Daoy (cell line): ENCODE measurements around the gene KISS1R. TPM values are rescaled to one million over a fixed set of nuclear protein-coding genes. Genes with fewer than 3 reads are reported as not detected.

Source experiments
- DNase-seq: peaks from one replicate; pipeline ENCODE4 v3.0.0-alpha.2; 2015; ENCODE audit warnings: low read depth
- total RNA-seq: library from RNA; depleted of rRNA; stranded (reverse); fragments of >200 nt; shearing (Covaris generic); gene quantifications from 2 replicates; pipeline ENCODE4 v1.2.3, GENCODE V29; 2014

KISS1R gene
- total RNA-seq, 1 experiment from 2014 or later: not detected

- DNase-seq: no peak
Measured at GRCh38 chr19:899336-900042, 17.6 kb upstream of the KISS1R start.

GRCh38 chr19:900043-900301 lies 17.2 kb upstream of the KISS1R start:
- no peak for DNase-seq

- DNase-seq: no peak
Measured at GRCh38 chr19:900302-901111, 16.6 kb upstream of the KISS1R start.

GRCh38 chr19:901216-902092 lies 15.7 kb upstream of the KISS1R start:
- no peak for DNase-seq

- DNase-seq: no peak
Measured at GRCh38 chr19:902093-902370, 15.1 kb upstream of the KISS1R start.

GRCh38 chr19:902446-903226 lies 14.5 kb upstream of the KISS1R start:
- DNase-seq: no peak

GRCh38 chr19:903266-903797 lies 13.8 kb upstream of the KISS1R start:
- no peak for DNase-seq

GRCh38 chr19:904545-904944 lies 12.6 kb upstream of the KISS1R start:
- no peak for DNase-seq

GRCh38 chr19:906480-906879 lies 10.7 kb upstream of the KISS1R start:
- no peak for DNase-seq

GRCh38 chr19:907183-907853 lies 9.8 kb upstream of the KISS1R start:
- DNase-seq: no peak

GRCh38 chr19:911197-912033 lies 5.7 kb upstream of the KISS1R start:
- no peak for DNase-seq

GRCh38 chr19:912181-913079 lies 4.7 kb upstream of the KISS1R start:
- no peak for DNase-seq

GRCh38 chr19:913080-913748 lies 3.9 kb upstream of the KISS1R start, which contains the start of gene R3HDM4:
R3HDM4 (minus strand) TSS chr19:913219; CDS start chr19:913157, 62 bp downstream.
- DNase-seq: peak; percentile 80

GRCh38 chr19:916645-917322 lies 349 bp upstream of the KISS1R start:
- no peak for DNase-seq

GRCh38 chr19:918152-918437 lies 962 bp downstream of the KISS1R start:
- DNase-seq: no peak

GRCh38 chr19:918481-919198 lies 1.5 kb downstream of the KISS1R start:
- DNase-seq: no peak
